ENCODE measurements around the gene SLC12A8.

SLC12A8 gene

DNA sequence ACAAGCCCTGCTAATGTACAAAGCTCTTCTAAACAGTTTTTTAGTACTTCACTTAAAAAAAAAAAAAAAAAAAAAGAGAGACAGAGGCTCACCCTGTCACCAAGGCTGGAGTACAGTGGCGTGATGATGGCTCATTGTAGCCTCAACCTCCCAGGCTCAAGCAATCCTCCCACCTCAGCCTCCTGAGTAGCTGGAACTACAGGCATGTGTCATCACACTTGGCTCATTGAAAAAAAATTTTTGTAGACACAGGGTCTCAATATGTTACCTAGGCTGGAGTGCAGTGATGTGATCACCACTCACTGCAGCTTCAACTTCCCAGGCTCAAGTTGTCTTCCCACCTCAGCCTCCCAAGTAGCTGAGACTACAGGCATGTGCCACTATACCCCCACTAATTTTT, 109.1 kb downstream of the SLC12A8 start:
- TF ChIP-seq CEBPB (IDR thresholded peaks at IDR 0.05) = no peak
- TF ChIP-seq, protein P1, sequence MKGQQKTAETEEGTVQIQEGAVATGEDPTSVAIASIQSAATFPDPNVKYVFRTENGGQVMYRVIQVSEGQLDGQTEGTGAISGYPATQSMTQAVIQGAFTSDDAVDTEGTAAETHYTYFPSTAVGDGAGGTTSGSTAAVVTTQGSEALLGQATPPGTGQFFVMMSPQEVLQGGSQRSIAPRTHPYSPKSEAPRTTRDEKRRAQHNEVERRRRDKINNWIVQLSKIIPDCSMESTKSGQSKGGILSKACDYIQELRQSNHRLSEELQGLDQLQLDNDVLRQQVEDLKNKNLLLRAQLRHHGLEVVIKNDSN (IDR thresholded peaks at IDR 0.05) = no peak
- no peak for TF ChIP-seq NFIC (IDR thresholded peaks at IDR 0.05)
- no peak for TF ChIP-seq TEAD4 (IDR thresholded peaks at IDR 0.05)
- no peak for TF ChIP-seq CREB1 (IDR thresholded peaks at IDR 0.05; ENCODE audit: low read depth)
- no peak for TF ChIP-seq ZBTB7A (IDR thresholded peaks at IDR 0.05; ENCODE audit: low read depth)
- TF ChIP-seq RAD21 (IDR thresholded peaks at IDR 0.05; ENCODE audit: low read depth) = no peak
- TF ChIP-seq TCF12 (IDR thresholded peaks at IDR 0.05; ENCODE audit: low read depth) = no peak

DNA sequence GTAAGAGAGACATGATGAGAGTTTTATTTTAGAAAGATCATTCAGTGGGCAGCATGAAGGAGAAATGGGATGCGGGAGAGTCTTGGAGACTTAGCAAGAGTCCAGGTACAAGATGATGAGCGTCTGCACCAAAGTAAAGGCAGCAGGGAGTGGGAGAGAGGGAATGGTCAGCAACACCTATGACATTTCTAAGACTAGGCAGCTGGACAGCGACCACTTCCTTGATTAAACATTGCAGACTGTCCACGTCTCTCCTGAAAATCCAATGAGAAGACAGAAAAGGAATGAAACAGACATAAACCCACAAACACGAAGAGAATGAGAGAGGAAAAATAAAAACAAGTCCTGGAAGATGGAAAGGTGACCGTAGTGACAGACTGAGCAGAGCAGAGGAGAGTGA, 110.1 kb downstream of the SLC12A8 start:
- TF ChIP-seq RAD21 (IDR thresholded peaks at IDR 0.05; ENCODE audit: low read depth) (no peak), EGR1 (IDR thresholded peaks at IDR 0.05) (no peak), ZBTB7A (IDR thresholded peaks at IDR 0.05; ENCODE audit: low read depth) (no peak), CREB1 (IDR thresholded peaks at IDR 0.05; ENCODE audit: low read depth) (no peak), TCF12 (IDR thresholded peaks at IDR 0.05; ENCODE audit: low read depth) (no peak), FOXM1 (IDR thresholded peaks at IDR 0.05; ENCODE audit: borderline replicate concordance, low read depth) (no peak), TEAD4 (IDR thresholded peaks at IDR 0.05) (no peak), TAF1 (IDR thresholded peaks at IDR 0.05; ENCODE audit: low read depth) (no peak), YY1 (IDR thresholded peaks at IDR 0.05; ENCODE audit: low read depth) (no peak), CEBPB (IDR thresholded peaks at IDR 0.05) (no peak), EP300 (IDR thresholded peaks at IDR 0.05; ENCODE audit: borderline replicate concordance) (no peak), NFIC (IDR thresholded peaks at IDR 0.05) (no peak)
- TF ChIP-seq, protein P2, sequence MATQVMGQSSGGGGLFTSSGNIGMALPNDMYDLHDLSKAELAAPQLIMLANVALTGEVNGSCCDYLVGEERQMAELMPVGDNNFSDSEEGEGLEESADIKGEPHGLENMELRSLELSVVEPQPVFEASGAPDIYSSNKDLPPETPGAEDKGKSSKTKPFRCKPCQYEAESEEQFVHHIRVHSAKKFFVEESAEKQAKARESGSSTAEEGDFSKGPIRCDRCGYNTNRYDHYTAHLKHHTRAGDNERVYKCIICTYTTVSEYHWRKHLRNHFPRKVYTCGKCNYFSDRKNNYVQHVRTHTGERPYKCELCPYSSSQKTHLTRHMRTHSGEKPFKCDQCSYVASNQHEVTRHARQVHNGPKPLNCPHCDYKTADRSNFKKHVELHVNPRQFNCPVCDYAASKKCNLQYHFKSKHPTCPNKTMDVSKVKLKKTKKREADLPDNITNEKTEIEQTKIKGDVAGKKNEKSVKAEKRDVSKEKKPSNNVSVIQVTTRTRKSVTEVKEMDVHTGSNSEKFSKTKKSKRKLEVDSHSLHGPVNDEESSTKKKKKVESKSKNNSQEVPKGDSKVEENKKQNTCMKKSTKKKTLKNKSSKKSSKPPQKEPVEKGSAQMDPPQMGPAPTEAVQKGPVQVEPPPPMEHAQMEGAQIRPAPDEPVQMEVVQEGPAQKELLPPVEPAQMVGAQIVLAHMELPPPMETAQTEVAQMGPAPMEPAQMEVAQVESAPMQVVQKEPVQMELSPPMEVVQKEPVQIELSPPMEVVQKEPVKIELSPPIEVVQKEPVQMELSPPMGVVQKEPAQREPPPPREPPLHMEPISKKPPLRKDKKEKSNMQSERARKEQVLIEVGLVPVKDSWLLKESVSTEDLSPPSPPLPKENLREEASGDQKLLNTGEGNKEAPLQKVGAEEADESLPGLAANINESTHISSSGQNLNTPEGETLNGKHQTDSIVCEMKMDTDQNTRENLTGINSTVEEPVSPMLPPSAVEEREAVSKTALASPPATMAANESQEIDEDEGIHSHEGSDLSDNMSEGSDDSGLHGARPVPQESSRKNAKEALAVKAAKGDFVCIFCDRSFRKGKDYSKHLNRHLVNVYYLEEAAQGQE (IDR thresholded peaks at IDR 0.05; ENCODE audit: low read depth) = no peak

DNA sequence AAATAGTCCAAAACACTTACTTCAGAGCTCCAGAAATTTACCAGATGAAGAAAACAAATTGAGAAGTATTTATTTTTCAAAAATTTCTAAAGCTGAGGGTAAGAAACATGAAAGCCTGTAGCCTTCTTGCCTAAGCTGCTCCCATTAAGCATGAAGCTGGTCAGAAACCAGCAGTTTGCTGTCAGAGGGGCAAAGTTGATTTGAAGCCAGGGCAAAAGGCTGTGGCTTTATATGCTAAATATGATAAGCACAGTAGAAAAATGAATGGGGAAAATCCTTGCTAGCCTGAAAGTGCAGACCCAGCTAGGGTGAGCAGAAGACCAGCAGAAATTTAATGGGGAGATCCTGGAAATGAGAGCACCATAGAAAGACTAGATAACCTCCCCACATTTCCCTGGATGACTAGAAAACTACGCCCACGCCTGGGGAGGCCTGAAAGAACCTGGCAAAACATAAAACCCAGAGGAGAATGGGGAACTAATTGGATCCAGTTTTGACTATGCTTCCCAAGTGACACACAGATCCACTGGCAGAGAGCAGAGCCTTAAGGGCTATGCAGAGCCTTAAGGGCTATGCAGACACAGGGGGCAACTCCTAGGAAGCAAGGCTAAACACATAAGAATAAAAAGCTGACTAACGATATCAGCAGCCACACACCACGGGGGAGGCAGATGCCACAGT, 113.8 kb downstream of the SLC12A8 start:
- TF ChIP-seq EP300 (IDR thresholded peaks at IDR 0.05; ENCODE audit: borderline replicate concordance) (no peak), ZBTB7A (IDR thresholded peaks at IDR 0.05; ENCODE audit: low read depth) (no peak), YY1 (IDR thresholded peaks at IDR 0.05; ENCODE audit: low read depth) (no peak), TEAD4 (IDR thresholded peaks at IDR 0.05) (no peak), CREB1 (IDR thresholded peaks at IDR 0.05; ENCODE audit: low read depth) (no peak), TCF12 (IDR thresholded peaks at IDR 0.05; ENCODE audit: low read depth) (no peak), CEBPB (IDR thresholded peaks at IDR 0.05) (no peak), TAF1 (IDR thresholded peaks at IDR 0.05; ENCODE audit: low read depth) (no peak), RAD21 (IDR thresholded peaks at IDR 0.05; ENCODE audit: low read depth) (no peak), EGR1 (IDR thresholded peaks at IDR 0.05) (no peak), NFIC (IDR thresholded peaks at IDR 0.05) (no peak), FOXM1 (IDR thresholded peaks at IDR 0.05; ENCODE audit: borderline replicate concordance, low read depth) (no peak)
- TF ChIP-seq, protein P1 (IDR thresholded peaks at IDR 0.05) = no peak
- TF ChIP-seq, protein P2 (IDR thresholded peaks at IDR 0.05; ENCODE audit: low read depth) = no peak
- TF ChIP-seq, protein P3, sequence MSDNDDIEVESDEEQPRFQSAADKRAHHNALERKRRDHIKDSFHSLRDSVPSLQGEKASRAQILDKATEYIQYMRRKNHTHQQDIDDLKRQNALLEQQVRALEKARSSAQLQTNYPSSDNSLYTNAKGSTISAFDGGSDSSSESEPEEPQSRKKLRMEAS (IDR thresholded peaks at IDR 0.05) = no peak

DNA sequence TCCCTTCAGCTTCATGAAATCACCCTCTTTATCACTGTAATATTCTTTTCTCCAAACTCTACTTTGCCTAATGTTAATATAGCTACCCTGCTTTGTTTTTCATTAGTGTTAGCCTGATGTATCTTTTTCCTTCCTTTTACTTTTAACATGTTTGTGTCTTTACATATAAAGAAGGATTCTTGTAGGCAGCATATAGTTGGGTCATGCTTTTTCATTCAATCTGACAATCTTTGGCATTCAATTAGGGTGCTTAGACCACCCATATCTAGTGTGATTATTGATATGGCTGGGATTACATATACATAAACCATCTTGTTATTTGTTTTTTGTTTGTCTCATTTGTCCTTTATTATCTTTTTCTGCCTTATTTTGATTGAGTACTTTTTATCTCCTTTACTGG, 121.9 kb downstream of the SLC12A8 start:
- no peak for TF ChIP-seq TAF1 (IDR thresholded peaks at IDR 0.05; ENCODE audit: low read depth)
- no peak for TF ChIP-seq YY1 (IDR thresholded peaks at IDR 0.05; ENCODE audit: low read depth)

DNA sequence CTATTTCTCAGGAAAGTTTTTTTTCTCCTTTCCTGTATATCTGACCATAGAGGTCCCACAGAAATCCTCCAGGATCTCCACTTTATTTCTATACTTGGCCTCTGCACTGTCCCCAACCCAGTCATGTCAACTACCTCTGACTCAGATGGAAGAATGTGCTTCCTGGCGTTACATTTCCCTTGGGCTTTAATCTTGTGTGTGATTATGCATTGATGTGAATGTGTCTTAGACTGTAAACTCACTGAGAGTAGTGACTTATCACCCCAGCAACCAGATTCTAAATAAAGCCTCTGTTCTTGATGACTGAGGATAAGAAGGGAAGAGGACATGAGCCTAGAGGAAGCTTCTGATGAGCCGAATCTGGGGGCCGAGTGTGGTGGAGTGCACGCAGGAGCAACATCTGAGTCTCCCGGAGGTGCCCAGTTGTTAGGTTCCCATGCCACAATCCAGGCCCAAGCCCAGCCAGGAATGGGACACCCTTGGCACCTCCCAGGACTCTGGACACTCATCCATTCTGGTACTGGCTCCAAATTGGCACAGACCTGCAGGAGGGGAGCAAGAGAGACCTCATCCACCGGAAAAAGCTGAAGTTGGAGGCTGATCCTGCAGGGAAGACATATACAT, 124.7 kb downstream of the SLC12A8 start:
- TF ChIP-seq EP300 (IDR thresholded peaks at IDR 0.05; ENCODE audit: borderline replicate concordance) (no peak), CREB1 (IDR thresholded peaks at IDR 0.05; ENCODE audit: low read depth) (no peak), NFIC (IDR thresholded peaks at IDR 0.05) (no peak), TAF1 (IDR thresholded peaks at IDR 0.05; ENCODE audit: low read depth) (no peak), CEBPB (IDR thresholded peaks at IDR 0.05) (no peak), YY1 (IDR thresholded peaks at IDR 0.05; ENCODE audit: low read depth) (no peak), RAD21 (IDR thresholded peaks at IDR 0.05; ENCODE audit: low read depth) (no peak), FOXM1 (IDR thresholded peaks at IDR 0.05; ENCODE audit: borderline replicate concordance, low read depth) (no peak), ZBTB7A (IDR thresholded peaks at IDR 0.05; ENCODE audit: low read depth) (no peak), EGR1 (IDR thresholded peaks at IDR 0.05) (no peak), TCF12 (IDR thresholded peaks at IDR 0.05; ENCODE audit: low read depth) (no peak)
- TF ChIP-seq, protein P1 (IDR thresholded peaks at IDR 0.05) = no peak
- TF ChIP-seq, protein P2 (IDR thresholded peaks at IDR 0.05; ENCODE audit: low read depth) = no peak
- TF ChIP-seq, protein P3 (IDR thresholded peaks at IDR 0.05) = no peak

Measured in Ishikawa (cell line).